ENCODE measurements around the gene CEP85L. TPM values are rescaled to one million over a fixed set of nuclear protein-coding genes. Genes with fewer than 3 reads are reported as not detected.

Gene CEP85L
- total and polyA plus RNA-seq, 2 donors (not counting 1 experiment from before 2014, with no cell fraction given): 7.3 to 22.0 TPM

GRCh38 chr6:118546164-118546879, 105.1 kb downstream of the CEP85L start:
- no peaks in the 10 kb centered on the region for H3K9me3 ChIP-seq (ENCODE audit: control insufficient read depth, insufficient read depth, low read depth, low read length)
- H3K4me2 ChIP-seq (ENCODE audit: extremely low read depth, insufficient read depth, low read length): no peak overlapping the region
- peak in 1 of 2 donors; percentile 31 for DNase-seq (ENCODE audit: low read depth in 2 of 2)
- H3K79me2 ChIP-seq (ENCODE audit: control insufficient read depth, insufficient read depth, low read length): peaks cover 1% of the 10 kb centered on the region
- no peak overlapping the region for H3K27ac ChIP-seq (ENCODE audit: insufficient read depth, low read length)
- peaks cover 2% of the 10 kb centered on the region for H3K4me1 ChIP-seq (ENCODE audit: control insufficient read depth, extremely low read depth, insufficient read depth, low read length)
- peaks cover 2% of the 10 kb centered on the region for H4K20me1 ChIP-seq (ENCODE audit: control insufficient read depth, extremely low read depth, insufficient read depth, low read length)
- H3K36me3 ChIP-seq (ENCODE audit: control insufficient read depth, insufficient read depth, low read length): no peaks in the 10 kb centered on the region
- no peak overlapping the region for H2AFZ ChIP-seq (ENCODE audit: low read length)
- no peaks in the 10 kb centered on the region for H3K27me3 ChIP-seq (ENCODE audit: control insufficient read depth, insufficient read depth, low read length)
- no peak for TF ChIP-seq EZH2 (IDR thresholded peaks at IDR 0.05; ENCODE audit: low read length, missing control alignments)
- TF ChIP-seq, protein P1, sequence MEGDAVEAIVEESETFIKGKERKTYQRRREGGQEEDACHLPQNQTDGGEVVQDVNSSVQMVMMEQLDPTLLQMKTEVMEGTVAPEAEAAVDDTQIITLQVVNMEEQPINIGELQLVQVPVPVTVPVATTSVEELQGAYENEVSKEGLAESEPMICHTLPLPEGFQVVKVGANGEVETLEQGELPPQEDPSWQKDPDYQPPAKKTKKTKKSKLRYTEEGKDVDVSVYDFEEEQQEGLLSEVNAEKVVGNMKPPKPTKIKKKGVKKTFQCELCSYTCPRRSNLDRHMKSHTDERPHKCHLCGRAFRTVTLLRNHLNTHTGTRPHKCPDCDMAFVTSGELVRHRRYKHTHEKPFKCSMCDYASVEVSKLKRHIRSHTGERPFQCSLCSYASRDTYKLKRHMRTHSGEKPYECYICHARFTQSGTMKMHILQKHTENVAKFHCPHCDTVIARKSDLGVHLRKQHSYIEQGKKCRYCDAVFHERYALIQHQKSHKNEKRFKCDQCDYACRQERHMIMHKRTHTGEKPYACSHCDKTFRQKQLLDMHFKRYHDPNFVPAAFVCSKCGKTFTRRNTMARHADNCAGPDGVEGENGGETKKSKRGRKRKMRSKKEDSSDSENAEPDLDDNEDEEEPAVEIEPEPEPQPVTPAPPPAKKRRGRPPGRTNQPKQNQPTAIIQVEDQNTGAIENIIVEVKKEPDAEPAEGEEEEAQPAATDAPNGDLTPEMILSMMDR (conservative IDR thresholded peaks at IDR 0.05 in 1 of 2, IDR thresholded peaks at IDR 0.05 in 1 of 2; ENCODE audit: low read depth in 1 of 2, low read length in 2 of 2): no peak
- no peak overlapping the region for H3K9ac ChIP-seq (ENCODE audit: insufficient read depth, low read length)
- H3K4me3 ChIP-seq (replicated peaks in 1 of 4; ENCODE audit: control extremely low read depth in 1 of 4, insufficient read depth in 1 of 4, low read depth in 3 of 4, low read length in 4 of 4): no peak overlapping the region

- H3K27me3 ChIP-seq (ENCODE audit: control insufficient read depth, insufficient read depth, low read length): no peaks in the 10 kb centered on the region
- peak in 1 of 2 donors; percentile 41 for DNase-seq (ENCODE audit: low read depth in 2 of 2)
- H3K27ac ChIP-seq (ENCODE audit: insufficient read depth, low read length): no peak overlapping the region
- H3K9ac ChIP-seq (ENCODE audit: insufficient read depth, low read length): no peak overlapping the region
- H4K20me1 ChIP-seq (ENCODE audit: control insufficient read depth, extremely low read depth, insufficient read depth, low read length): peaks cover 2% of the 10 kb centered on the region
- peaks cover 2% of the 10 kb centered on the region for H3K4me1 ChIP-seq (ENCODE audit: control insufficient read depth, extremely low read depth, insufficient read depth, low read length)
- H3K9me3 ChIP-seq (ENCODE audit: control insufficient read depth, insufficient read depth, low read depth, low read length): no peaks in the 10 kb centered on the region
- no peaks in the 10 kb centered on the region for H3K79me2 ChIP-seq (ENCODE audit: control insufficient read depth, insufficient read depth, low read length)
- H3K4me3 ChIP-seq (replicated peaks in 1 of 4; ENCODE audit: control extremely low read depth in 1 of 4, insufficient read depth in 1 of 4, low read depth in 3 of 4, low read length in 4 of 4): no peak overlapping the region
- no peaks in the 10 kb centered on the region for H3K36me3 ChIP-seq (ENCODE audit: control insufficient read depth, insufficient read depth, low read length)
- no peak overlapping the region for H3K4me2 ChIP-seq (ENCODE audit: extremely low read depth, insufficient read depth, low read length)
- no peak for TF ChIP-seq EZH2 (IDR thresholded peaks at IDR 0.05; ENCODE audit: low read length, missing control alignments)
- TF ChIP-seq, protein P1 (conservative IDR thresholded peaks at IDR 0.05 in 1 of 2, IDR thresholded peaks at IDR 0.05 in 1 of 2; ENCODE audit: low read depth in 1 of 2, low read length in 2 of 2): no peak
- H2AFZ ChIP-seq (ENCODE audit: low read length): no peak overlapping the region
Observed at GRCh38 chr6:118544105-118544504, 107.3 kb downstream of the CEP85L start.

GRCh38 chr6:118542184-118542952, 109.0 kb downstream of the CEP85L start:
- Histone ChIP-seq H3K4me1 (ENCODE audit: control insufficient read depth, extremely low read depth, insufficient read depth, low read length) (no peaks in the 10 kb centered on the region), H3K9me3 (ENCODE audit: control insufficient read depth, insufficient read depth, low read depth, low read length) (no peaks in the 10 kb centered on the region), H4K20me1 (ENCODE audit: control insufficient read depth, extremely low read depth, insufficient read depth, low read length) (peaks cover 2% of the 10 kb centered on the region), H3K36me3 (ENCODE audit: control insufficient read depth, insufficient read depth, low read length) (no peaks in the 10 kb centered on the region), H3K4me2 (ENCODE audit: extremely low read depth, insufficient read depth, low read length) (no peak overlapping the region), H3K9ac (ENCODE audit: insufficient read depth, low read length) (no peak overlapping the region), H3K27me3 (ENCODE audit: control insufficient read depth, insufficient read depth, low read length) (no peaks in the 10 kb centered on the region), H3K27ac (ENCODE audit: insufficient read depth, low read length) (no peak overlapping the region), H3K4me3 (replicated peaks in 1 of 4; ENCODE audit: control extremely low read depth in 1 of 4, insufficient read depth in 1 of 4, low read depth in 3 of 4, low read length in 4 of 4) (no peak overlapping the region), H3K79me2 (ENCODE audit: control insufficient read depth, insufficient read depth, low read length) (no peaks in the 10 kb centered on the region), H2AFZ (ENCODE audit: low read length) (no peak overlapping the region)
- TF ChIP-seq, protein P1 (conservative IDR thresholded peaks at IDR 0.05 in 1 of 2, IDR thresholded peaks at IDR 0.05 in 1 of 2; ENCODE audit: low read depth in 1 of 2, low read length in 2 of 2): no peak
- no peak for TF ChIP-seq EZH2 (IDR thresholded peaks at IDR 0.05; ENCODE audit: low read length, missing control alignments)
- DNase-seq (ENCODE audit: low read depth in 2 of 2): peak; percentile 43 to 100

Data from fibroblast of lung (primary cell).